HG03139 (cell line): ENCODE measurements around the gene COA6.

ENCODE experiments used
- ATAC-seq: cut with Tn5 transposase; IDR thresholded peaks from one replicate; pipeline ENCODE4 v1.9.1; 2021; ENCODE audit not compliant: unreplicated experiment

The COA6 gene, protein sequence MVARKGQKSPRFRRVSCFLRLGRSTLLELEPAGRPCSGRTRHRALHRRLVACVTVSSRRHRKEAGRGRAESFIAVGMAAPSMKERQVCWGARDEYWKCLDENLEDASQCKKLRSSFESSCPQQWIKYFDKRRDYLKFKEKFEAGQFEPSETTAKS

DNA sequence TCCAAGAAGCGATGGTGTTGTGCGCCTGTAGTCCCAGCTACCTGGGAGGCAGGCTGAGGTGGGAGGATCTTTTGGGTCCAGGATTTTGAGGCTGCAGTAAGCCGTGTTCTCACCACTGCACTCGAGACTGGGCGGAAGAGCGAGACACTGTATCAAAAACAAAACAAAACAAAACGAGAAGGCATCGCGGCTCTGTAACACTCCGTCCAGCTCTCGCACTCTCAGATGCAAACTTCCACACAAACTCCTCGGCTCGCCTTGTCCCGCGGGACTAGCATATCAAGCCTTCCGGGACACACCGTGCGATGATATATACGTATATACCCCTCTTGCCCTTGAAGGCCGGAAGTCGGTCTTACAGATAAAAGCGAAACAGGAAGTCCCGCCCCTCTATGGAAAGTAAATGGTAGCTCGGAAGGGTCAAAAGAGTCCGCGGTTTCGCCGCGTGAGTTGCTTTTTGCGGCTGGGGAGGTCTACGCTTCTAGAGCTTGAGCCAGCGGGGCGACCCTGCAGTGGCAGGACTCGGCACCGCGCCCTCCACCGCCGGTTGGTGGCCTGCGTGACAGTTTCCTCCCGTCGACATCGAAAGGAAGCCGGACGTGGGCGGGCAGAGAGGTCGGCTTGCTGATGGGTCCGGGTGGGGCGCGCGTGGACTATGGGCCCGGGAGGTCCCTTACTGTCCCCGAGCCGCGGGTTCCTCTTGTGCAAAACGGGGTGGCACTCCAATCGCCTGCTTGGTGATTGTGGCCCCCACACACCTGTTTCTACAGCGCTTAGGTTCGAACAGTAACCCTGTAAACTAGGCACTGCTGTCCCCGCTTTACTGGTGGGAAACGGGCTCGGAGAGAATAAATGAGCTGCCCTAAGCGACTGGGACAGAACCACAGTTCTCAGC lies at the start of gene COA6:
TSS of gene COA6 (plus strand) at position 393 of the 895 bp plus-strand sequence. CDS start at position 404, 11 bp downstream.
- ATAC-seq, result peak; percentile 91

DNA sequence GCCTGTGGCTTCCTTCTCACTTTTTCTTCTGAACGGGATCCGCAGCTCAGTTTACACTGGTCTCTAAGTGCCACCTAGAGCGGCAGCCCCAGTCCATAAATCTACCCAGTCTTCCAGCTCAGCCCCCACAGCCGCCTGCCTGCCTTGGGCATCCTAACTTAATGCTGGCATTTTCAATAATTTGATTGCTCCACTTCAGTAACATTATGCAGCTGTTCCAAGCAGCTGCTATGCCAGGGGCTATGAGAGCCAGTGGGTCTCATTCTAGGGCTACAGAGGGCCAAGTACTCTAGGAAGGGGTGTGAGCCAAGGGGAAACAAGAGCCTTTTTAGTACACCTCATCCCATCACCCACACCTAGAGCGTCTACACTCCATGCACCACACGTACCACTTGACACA lies 48.4 kb upstream of the COA6 start:
- no peak for ATAC-seq

DNA sequence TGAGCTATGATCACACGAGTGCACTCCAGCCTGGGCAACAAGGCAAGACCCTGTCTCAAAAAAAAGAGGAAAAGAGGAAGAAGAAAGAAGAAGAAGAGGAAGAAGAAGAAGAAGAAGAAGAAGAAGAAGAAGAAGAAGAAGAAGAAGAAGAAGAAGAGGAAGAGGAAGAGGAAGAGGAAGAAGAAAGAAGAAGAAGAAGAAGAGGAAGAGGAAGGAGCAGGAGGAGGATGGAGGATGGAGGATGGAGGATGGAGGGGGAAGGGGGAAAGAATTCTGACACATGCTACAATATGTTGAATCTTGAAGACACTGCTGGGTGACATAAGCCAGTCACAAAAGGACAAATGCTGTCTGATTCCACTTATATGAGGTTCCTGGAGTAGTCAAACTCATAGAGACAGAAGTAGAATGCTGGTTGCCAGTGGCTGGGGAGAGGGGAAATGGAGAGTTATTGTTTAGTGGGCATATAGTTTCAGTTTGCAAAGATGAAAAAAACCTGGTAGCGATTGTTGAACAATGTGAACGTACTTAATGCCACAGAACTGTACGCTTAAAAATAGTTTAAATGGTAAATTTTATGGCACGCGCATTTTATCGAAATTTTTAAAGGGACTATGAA lies 47.3 kb upstream of the COA6 start:
- no peak for ATAC-seq

DNA sequence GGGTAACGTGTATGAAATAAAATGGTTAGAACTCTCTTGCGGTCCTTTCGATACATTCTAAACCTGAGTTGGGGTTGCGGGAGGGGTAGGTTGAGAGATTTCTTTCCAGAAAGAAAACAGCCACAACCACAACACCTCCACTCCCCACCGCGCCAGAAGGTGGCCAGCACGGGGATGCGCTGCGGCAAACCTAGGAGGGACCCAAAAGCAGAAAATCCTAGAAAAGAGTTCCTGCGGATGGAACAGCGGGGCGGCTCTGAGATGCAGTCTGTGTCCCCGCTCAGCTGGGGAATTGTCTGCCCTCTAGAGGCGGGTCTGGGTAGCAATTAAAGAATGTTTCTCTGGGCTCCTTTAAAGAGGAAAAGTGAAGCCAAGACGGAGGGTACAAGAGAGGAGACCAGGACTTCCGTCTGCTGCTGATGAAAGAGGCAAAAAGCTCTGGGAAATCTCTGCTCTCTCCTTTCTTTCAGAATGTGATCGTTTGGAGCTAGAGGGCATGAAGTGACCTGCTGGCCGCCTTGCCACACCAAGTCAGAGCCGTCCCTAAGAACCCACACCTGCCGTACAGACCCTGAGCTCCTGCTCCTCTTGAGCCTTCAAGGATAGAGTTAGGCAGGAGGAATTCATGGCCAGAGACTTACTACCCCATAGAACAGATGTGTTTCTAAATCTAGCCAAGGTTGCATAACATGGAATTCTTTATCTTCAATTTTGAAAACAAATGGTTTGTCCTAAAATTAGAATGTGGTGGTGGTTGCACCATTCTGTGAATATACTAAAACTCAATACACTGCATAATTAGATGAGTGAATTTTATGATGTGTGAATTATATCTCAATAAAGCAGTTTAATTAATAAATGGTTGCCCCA lies 46.5 kb upstream of the COA6 start:
- ATAC-seq, result no peak

DNA sequence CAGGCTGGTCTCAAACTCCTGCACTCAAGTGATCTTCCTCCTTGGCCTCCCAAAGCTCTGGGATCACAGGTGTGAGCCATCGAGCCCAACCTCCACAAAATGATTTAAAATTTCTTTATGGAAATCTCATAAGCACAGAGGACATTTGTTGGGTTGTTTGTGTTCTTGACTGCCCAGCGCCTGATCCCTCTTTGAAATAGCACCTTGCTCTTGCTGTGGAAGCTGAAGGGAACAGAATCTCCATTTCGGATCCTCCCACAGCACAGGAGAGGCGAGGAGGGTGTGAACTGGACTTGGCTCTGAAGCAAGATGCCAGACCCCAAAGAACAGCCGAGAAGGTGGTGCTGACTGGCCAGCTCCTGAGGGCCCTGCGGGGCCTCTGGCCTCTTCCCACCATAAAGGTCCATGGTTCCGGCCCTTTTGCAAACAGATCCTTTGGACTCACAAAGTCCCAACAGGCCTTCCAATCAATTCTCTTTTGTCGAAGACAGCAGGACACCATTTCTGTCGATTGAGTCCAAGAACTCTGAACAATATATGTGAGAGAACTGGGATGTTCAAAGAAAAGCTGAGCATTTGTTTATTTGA lies 45.6 kb upstream of the COA6 start:
- no peak for ATAC-seq

DNA sequence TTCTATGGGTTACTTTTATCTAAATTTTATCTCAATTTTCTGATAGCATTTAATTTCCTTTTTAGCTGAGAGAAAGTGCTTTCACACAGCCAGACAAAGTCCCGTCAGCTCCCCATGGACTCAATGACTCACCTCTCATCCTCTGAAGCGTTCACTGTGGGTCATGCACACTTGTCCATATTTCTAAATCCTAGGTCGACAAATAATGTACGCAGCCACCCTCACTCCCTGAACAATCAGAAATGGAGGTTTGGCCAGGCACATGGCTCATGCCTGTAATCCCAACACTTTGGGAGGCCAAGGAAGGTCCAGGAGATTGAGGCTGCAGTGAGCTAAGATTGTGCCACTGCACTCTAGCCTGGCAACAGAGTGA lies 42.4 kb upstream of the COA6 start:
- no peak for ATAC-seq

DNA sequence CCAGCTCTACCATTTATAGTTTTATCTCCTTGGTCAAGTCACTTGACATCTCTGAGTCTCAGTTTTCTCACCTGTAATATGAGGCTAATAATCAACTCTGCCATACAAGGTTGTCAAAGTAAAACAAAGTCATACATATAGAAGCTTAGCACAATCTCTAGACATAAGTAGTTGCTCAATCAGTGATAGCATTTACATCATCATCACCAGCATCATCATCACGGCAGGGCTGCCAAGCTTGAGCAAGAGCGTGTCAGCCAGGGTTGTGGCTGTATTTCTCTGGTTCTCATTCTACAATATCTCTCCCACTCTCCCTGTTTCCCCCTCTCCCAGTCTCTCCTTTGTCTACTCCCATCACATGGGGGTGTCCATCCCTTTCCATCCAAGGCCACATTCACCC lies 41.7 kb upstream of the COA6 start:
- ATAC-seq, result no peak

DNA sequence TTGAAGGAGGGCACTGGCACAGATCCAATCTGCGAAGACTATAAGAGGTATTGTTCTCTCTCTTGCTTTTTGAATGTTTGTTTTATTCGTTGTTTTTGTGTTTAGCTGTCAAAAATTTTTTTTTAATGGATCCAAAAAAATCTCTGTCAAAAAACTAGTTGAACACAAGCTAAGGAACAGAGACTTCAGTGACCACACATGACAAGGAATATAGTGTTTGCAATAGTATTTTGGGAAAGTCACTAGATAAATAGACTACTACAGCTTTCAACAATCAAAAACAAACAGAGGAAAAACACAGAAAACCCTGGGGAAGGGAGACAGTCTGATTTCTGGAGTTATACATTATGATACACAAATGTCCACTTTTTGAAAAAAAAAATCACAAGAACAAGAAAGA lies 36.9 kb upstream of the COA6 start:
- ATAC-seq, result no peak

DNA sequence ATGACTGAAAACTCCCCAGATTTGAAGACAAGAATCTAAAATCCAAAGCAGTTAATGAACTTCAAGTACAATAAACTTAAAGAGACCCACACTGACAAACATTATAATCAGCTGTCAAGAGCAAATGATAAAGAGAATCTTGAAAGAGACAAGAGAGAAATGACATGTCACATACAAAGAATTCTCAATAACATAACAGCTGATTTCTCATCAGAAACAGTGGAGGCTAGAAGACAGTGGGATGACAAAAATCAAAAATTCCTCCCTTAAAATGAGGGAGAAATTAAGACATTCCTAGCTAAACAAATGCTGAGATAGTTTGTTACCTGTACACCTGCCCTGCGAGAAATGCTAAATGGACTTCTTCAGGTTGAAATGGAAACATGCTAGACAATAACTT lies 36.0 kb upstream of the COA6 start:
- no peak for ATAC-seq

DNA sequence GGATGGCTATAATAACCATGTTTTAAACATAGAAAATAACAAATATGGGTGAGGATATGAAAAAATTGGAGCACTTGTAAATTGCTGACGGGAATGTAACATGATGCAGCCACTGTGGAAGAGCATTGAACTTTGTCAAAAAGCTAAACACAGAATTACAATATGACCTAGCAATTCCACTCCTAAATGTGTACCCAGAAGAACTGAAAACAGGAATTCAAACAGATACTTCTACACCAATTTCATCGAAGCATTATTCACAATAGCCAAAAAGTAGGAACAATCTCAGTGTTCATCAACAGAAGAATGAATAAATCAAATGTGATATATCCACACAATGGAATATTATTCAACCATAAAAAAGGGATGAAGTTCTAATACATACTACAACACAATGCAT lies 32.7 kb upstream of the COA6 start:
- no peak for ATAC-seq

DNA sequence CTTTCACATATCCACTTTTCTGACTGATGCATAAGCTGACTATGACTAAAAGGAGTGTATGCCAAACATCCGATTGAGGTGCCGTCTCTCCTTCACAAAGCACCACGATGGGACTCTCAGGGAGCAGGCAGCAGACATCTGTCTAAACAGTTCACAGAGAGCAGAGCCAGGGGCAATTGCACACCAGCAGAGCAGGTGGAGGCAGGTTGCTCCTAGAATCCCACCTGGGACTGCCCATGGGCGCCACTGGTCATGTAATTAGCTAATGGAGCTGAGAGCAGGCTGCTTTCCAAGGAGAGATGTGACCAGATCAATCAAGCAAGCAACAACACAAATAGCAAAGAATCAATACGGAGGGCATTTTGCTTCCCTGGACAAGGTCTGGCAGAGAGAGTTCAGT lies 30.5 kb upstream of the COA6 start:
- ATAC-seq, result no peak

DNA sequence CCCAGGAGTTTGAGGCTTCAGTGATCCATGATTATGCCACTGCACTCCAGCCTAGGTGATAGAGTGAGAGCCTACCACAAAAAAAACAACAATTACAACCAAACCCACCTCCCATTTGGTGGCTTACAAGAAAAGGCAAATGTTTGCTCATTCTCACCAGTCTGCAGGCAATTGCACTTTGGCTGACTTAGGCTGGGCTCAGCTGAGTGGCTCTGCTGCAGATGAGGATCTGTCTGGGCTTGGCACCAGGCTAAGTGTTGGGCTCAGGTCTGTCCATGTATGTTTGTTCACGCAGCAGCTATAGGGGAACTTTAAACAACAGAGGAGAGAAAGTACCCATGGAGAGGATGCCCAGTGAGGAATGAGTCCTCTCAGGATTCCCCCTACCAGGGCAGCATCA lies 28.0 kb upstream of the COA6 start:
- no peak for ATAC-seq

DNA sequence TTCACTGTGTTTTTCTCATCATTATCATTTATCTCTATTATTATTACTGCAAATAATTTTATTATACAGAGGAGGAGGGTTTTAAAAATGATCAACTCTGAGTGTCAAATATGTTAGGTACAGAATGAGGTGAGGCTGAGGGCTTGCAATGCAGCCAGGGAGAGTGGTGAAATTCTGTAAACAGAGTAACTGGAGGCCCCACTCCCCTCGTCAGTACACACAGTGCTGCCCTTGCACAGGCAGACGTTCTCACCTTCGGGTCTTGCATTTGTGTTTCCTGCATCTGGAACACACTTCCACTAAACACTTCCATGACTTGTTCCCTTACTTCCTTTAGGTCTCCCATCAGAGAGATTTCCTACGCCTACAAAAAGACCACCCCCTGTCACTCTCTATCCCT lies 24.3 kb upstream of the COA6 start:
- no peak for ATAC-seq

DNA sequence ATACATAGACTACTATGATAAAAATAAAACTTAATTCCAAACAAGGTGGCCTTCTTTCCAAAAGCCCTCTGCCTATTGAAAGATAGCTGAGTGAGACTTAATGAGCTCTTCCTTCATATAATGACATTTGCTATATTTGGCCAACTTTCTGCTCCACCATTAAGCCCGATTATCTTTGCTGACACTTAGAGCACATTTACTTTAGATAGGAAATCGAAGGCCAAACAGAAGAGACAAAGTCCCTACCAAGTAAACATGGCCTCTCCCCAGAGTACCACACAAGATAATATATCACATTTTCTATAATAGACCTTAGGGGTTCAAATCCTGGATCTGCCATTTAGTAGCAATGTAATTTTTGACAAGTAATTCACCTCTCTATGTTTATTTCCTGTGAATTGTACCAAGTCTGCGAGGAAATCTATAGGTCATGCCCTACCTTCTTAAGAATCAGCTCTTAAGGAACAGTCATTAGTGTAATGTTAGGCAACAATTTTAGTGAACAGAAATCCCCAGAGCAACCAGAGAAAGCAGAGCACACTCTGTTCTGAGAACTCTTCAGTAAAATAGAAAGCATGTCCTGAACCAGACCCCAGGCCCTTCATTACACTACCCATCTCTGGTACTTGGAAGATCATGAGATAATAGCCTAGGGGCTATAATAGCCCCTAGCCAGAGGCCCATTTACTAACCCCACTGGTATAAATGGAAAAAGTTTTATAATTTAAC lies 17.3 kb upstream of the COA6 start:
- ATAC-seq, result no peak

DNA sequence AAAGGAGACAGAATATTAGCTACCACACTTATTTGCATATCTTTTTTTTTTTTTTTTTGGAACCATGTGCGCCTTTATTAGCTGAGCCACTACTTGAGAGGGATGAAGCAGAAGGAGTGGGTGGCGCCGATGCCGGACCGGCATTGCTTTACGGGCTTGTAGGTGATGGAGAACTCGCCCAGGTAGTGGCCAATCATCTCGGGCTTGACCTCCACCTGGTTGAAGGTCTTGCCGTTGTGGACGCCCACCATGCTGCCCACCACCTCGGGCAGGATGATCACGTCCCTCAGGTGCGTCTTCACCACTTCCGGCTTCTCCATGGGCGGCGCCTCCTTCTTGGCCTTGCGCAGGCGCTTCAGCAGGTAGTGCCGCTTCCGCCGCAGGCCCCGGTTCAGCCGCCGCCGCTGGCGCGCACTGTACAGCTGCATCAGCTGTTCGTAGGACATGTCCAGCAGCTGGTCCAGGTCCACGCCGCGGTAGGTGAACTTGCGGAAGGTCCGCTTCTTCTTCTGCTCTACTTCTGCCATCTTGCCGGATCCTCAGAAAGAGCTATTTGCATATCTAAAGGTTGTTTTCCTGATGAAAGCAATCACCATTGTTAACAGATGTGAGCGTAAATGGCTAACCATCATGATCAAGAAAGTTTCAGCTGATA lies 16.5 kb upstream of the COA6 start:
- ATAC-seq, result peak; percentile 64

DNA sequence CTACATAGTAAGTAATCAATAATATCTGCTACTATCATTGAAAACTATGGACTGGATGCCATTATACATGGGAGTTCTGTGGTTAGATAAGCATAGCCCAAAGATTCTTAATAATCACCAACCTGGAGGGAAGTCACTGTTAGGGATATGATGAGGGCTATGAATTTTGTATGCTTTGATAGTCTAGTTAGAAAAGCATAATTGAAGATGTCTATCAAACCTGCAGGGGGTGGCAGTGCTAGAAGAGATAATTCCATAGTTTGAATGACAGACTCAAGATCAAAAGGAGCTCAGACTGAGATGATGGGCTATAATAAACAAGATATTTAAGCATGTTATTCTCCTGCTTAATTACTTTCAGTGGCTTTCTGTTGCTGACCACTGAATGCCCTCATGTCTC lies 15.4 kb upstream of the COA6 start:
- ATAC-seq, result no peak

DNA sequence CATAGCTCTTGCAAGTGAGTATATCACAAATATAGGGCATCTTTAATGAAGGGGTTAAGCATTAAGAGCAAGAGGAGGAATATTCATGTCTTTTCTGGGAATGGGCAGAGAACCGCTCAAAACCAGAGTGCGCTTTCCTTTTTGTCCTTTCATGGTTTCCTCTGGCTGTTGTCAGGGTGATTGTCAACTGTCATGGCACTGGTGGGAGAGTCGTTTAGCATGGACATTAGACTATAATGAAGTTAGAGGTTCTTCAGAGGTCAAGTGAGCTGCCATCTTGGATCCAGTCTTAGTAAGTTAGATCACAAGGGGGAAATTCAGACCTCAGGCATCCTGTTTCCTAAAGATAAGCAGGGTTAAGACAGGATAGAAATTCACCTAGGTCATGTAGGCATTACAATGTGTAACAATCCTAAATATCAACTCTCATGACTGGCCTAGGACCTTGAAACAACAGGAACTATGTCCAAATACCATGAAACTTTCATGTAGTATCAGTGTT lies 12.1 kb upstream of the COA6 start:
- ATAC-seq, result no peak

DNA sequence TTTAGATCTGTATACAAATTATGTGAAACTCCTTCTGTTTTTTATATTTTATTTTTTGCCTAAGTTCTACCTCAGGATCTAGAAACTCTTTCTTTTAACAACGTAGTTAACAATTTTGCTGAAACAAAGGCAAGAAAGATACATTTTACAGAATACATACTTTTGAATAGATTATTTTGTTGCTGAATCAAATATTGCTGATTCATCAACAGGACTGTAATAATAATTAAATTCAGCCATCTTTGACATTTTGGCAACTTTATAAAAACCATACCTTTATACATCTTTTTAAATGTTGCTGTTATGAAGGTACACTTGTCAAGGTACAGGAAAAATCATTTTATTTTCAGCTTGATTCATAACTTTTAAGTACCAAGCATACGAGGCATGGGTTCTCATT lies 10.7 kb upstream of the COA6 start:
- ATAC-seq, result no peak

DNA sequence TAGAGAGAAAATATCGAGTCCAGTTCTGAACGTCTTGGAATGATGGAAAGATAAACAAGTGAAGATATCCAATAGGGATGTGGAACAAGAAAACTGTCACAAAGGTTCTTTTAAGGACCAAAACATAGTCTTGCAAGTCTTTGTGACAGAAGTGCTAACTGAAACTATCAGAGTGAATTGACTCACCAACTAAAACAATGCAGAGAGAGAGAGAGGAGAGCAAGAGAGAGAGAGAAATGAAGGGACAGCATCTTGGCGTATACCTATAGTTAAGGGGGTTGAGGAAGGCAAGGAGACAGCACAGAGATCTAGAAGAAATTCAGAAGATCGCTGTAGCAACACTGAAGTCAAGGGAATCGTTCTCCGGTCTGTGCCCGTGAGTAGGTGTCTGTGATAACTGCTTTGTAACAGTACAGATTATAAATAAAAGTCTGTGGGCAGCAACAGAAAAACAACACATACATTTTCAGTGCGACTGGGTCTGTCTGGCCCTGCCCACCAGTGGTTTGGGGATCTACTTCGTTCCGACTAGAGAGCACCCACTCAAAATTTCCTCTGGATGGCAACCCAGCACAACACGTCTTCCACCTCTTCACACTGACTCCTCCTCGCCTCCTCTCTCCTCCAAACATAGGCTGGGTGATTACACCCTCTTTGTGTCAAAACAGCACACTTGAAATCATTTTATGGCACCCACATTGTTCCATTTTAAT lies 4.8 kb upstream of the COA6 start:
- ATAC-seq, result no peak
